LNCAP (cell line): ENCODE results near the gene PPM1H.
A peak's percentile ranks its signal among the peaks of the same experiment; 100 is the strongest.

Experiments used
- CTCF ChIP-seq: fragments of 450-650 bp; IDR thresholded peaks from 2 replicates; pipeline ENCODE4 v1.5.1; 2017; ENCODE audit warnings: mild to moderate bottlenecking

PPM1H gene

DNA sequence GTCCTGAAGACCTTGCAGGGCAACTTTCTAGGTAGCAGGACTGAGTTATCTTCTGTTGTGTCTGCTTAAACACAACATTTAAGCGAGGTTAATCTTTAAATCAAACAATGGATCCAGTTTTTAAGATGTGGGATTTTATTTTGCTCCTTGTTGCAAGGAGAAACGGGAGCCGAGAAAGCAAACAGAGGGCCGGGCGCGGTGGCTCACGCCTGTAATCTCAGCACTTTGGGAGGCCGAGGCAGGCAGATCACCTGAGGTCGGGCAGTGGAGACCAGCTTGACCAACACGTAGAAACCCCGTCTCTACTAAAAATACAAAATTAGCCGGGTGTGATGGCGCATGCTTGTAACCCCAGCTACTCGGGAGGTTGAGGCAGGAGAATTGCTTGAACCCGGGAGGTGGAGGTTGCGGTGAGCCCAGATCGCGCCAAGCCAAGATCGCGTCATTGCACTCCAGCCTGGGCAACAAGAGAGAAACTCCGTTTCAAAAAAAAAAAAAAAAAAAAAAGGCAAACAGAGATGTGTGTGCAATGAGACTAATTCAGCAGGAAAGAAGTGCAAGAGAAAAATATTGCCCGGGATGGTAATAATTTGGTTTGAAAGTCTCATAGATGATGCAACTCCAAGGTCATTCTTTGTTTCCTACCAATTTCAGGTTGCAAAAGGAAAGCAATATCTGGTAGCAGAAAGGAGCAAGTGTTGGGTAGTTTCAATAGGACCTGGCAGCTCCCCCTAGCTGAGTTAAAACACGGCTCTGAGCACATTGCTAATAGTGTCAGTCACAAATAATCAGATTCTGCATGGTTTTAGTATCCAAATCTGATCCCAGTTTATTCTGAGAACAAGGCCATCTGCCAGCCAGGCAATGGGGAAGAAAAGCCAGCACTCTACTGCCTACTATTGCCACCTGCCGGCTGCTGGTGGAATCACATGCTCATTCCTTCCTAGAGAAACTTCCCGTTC lies 141.4 kb downstream of the PPM1H start:
- peak; percentile 86 for TF ChIP-seq CTCF

GRCh38 chr12:62792236-62792870 lies 142.6 kb downstream of the PPM1H start:
- no peak for TF ChIP-seq CTCF

DNA sequence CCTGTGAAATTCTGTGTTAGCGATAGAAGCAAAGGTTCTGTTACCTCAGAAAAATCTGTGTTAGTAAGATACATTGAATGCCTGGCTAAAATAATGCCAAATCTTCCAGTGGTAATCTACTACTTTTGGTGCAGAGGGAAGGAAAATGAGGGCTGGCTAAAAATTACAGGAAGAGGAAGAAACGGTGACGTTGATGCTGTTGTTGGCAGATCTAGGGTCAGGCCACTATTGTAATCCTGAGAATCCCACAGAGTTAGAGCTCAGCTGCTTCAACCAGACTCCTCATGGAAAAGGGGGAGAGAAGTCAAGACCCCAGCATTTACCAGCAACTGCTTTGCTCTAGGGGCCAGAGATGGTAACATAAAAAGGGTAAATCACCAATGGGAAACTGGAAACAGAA lies 145.1 kb downstream of the PPM1H start:
- no peak for TF ChIP-seq CTCF

- TF ChIP-seq CTCF, result no peak
Observed at GRCh38 chr12:62787611-62788010, 147.3 kb downstream of the PPM1H start.

DNA sequence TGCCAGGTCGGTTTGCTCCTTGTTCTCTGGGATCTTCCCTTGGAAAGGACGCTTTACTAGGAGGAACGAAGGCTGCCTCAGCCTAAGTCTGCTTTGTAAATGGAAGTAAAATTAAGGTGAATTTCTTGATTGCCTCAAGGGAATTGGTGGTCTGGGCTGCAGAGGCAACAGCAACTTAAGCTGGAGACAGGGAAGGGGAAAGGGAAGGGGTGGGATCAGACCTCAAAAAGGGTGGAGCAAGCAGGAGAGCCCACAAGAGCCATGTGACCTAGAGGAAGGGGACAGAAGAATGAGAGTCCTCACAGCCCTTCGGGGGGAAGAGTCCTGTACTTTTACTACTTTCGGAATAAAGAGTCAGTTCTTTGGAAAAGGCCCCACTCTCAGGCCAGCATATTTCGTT lies 147.9 kb downstream of the PPM1H start:
- no peak for TF ChIP-seq CTCF

DNA sequence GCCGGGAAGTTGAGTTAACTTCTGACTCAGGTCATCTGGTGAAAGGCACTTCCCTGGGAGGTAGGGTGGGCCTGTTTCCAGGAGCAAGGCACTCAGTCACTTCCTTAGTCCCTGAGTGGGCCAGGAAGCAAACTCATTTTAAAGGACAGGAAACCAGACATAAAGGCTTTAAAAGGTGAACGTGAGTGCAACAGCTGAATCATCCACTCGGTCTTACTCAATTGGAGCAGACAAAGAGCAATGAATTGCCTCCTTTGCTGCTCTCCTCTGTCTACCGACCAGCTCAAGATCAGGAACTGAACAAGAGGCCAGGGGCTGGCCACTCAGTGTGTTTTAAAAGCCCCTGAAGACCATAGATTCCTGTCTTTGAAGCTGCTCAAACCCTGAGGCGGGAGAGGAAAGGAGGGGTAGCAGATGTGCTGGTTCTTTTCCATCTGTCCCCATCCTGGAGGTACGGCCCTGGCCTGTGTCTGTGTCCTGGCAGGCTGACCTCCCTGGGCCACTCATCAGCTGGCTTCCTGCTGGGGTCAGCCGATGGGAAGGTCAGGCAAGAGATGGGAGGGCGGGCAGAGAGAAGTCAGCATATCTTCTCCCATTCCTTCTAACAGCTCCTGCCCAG lies 148.9 kb downstream of the PPM1H start:
- TF ChIP-seq CTCF, result no peak

GRCh38 chr12:62784576-62784975 lies 150.4 kb downstream of the PPM1H start:
- TF ChIP-seq CTCF, result no peak
